CD14-positive monocyte (primary cell): ENCODE measurements around the gene MSLN. TPM values are rescaled to one million over a fixed set of nuclear protein-coding genes. Genes with fewer than 3 reads are reported as not detected.

ENCODE experiments used
- DNase-seq, 3 donors: peaks; one replicate each; pipeline ENCODE4 v3.0.0-alpha.2; 2011 to 2022
- H2AFZ ChIP-seq: 2 replicates; pipeline ENCODE4 v1.6.0; 2012; ENCODE audit warnings: mild to moderate bottlenecking, low read depth, low read length, inconsistent platforms; ENCODE audit not compliant: insufficient read depth, poor library complexity, severe bottlenecking
- H3K27ac ChIP-seq, 2 donors: 1 replicate in 1 of 2; 2 replicates in 1 of 2; pipeline ENCODE4 v1.5.1; 2012 to 2013; ENCODE audit warnings: low read length in 2 of 2, control low read depth in 1 of 2, inconsistent platforms in 1 of 2, low read depth in 1 of 2, mild to moderate bottlenecking in 1 of 2
- H3K27me3 ChIP-seq, 2 donors: one replicate each; pipeline versions ENCODE4 v1.6.0 to v1.6.1; 2011 to 2013; ENCODE audit warnings: low read length in 2 of 2; ENCODE audit not compliant: control insufficient read depth in 2 of 2, insufficient read depth in 2 of 2
- H3K36me3 ChIP-seq, 2 donors: replicated peaks in 1 of 2; 1 replicate in 1 of 2; 2 replicates in 1 of 2; pipeline versions ENCODE4 v1.5.1 to v1.6.1; 2012 to 2013; ENCODE audit warnings: low read length in 2 of 2, control low read depth in 1 of 2, inconsistent platforms in 1 of 2, mild to moderate bottlenecking in 1 of 2; ENCODE audit not compliant: insufficient read depth in 2 of 2, control insufficient read depth in 1 of 2
- H3K4me1 ChIP-seq, 2 donors: 1 replicate in 1 of 2; 2 replicates in 1 of 2; pipeline versions ENCODE4 v1.5.1 to v1.6.1; 2012 to 2013; ENCODE audit warnings: low read length in 2 of 2, control low read depth in 1 of 2, inconsistent platforms in 1 of 2, mild to moderate bottlenecking in 1 of 2, moderate library complexity in 1 of 2; ENCODE audit not compliant: insufficient read depth in 2 of 2, control insufficient read depth in 1 of 2
- H3K4me2 ChIP-seq: replicated peaks from 2 replicates; pipeline ENCODE3; 2012; ENCODE audit warnings: low read length, moderate library complexity, mild to moderate bottlenecking; ENCODE audit not compliant: poor library complexity, severe bottlenecking; ENCODE audit errors: extremely low read depth
- H3K4me3 ChIP-seq, 3 experiments: fragments of 200-600 bp in 1 of 3; sonication (generic) in 1 of 3; replicated peaks in 1 of 3; 1 replicate in 2 of 3; 2 replicates in 1 of 3; pipeline ENCODE4 v1.5.1; 2011 to 2013; ENCODE audit warnings: low read length in 3 of 3, mild to moderate bottlenecking in 3 of 3, control low read depth in 2 of 3, low read depth in 2 of 3, inconsistent platforms in 1 of 3, moderate library complexity in 1 of 3
- H3K79me2 ChIP-seq: 2 replicates; pipeline ENCODE4 v1.6.0; 2012; ENCODE audit warnings: mild to moderate bottlenecking, control low read depth, inconsistent platforms, low read length, moderate library complexity; ENCODE audit not compliant: insufficient read depth
- H3K9ac ChIP-seq: 2 replicates; pipeline ENCODE4 v1.6.0; 2017; ENCODE audit warnings: low read length, mild to moderate bottlenecking; ENCODE audit not compliant: insufficient read depth, poor library complexity, severe bottlenecking
- H3K9me3 ChIP-seq, 2 donors: replicated peaks in 1 of 2; 1 replicate in 1 of 2; 2 replicates in 1 of 2; pipeline versions ENCODE4 v1.5.1 to v1.6.1; 2012 to 2013; ENCODE audit warnings: low read length in 2 of 2, control low read depth in 1 of 2; ENCODE audit not compliant: control insufficient read depth in 1 of 2, insufficient read depth in 1 of 2
- H4K20me1 ChIP-seq: 2 replicates; pipeline ENCODE4 v1.6.0; 2012; ENCODE audit warnings: mild to moderate bottlenecking, low read length, control low read depth, moderate library complexity; ENCODE audit not compliant: insufficient read depth
- H3K27ac Mint-ChIP-seq, 7 donors: one replicate each; pipeline ENCODE4 v1.8.0; 2020; ENCODE audit warnings: mild to moderate bottlenecking in 7 of 7, mixed read lengths in 7 of 7, moderate library complexity in 6 of 7, inconsistent platforms in 2 of 7
- H3K27me3 Mint-ChIP-seq, 3 donors: one replicate each; pipeline ENCODE4 v1.8.0; 2021 to 2022; ENCODE audit warnings: low read depth in 3 of 3, mild to moderate bottlenecking in 3 of 3, mixed read lengths in 3 of 3, moderate library complexity in 3 of 3, inconsistent platforms in 1 of 3
- H3K36me3 Mint-ChIP-seq, 2 donors: one replicate each; pipeline ENCODE4 v1.8.0; 2020; ENCODE audit warnings: mixed read lengths in 2 of 2, inconsistent platforms in 1 of 2, mild to moderate bottlenecking in 1 of 2
- H3K4me1 Mint-ChIP-seq: one replicate; pipeline ENCODE4 v1.8.0; 2020; ENCODE audit warnings: mild to moderate bottlenecking, mixed read lengths
- H3K4me3 Mint-ChIP-seq, 2 donors: one replicate each; pipeline ENCODE4 v1.8.0; 2020; ENCODE audit warnings: mild to moderate bottlenecking in 2 of 2, mixed read lengths in 2 of 2, moderate library complexity in 1 of 2
- H3K9me3 Mint-ChIP-seq, 7 donors: one replicate each; pipeline ENCODE4 v1.8.0; 2020 to 2022; ENCODE audit warnings: mixed read lengths in 7 of 7, mild to moderate bottlenecking in 6 of 7, moderate library complexity in 6 of 7, inconsistent platforms in 2 of 7
- CTCF ChIP-seq: fragments of 200-600 bp; IDR thresholded peaks from one replicate; pipeline ENCODE4 v1.8.0; 2022; ENCODE audit warnings: antibody characterized with exemption, mild to moderate bottlenecking
- WGBS: methylation state at CpG from one replicate; pipeline ENCODE4 v1.1.5; 2013; ENCODE audit warnings: missing lambda C conversion rate; ENCODE audit not compliant: insufficient coverage; 5-methylcytosine and 5-hydroxymethylcytosine counted together
- intact Hi-C, 2 donors: fragments of 100-400 bp; cut with micrococcal nuclease; formaldehyde crosslinking; loops; one replicate each; pipeline versions ENCODE4 v1.15.0 to v1.15.1; 2023
- polyA plus RNA-seq, 3 donors: library from polyadenylated mRNA; depleted of rRNA in 1 of 3; unstranded in 2 of 3; stranded (reverse) in 1 of 3; fragments of 300-500 nt in 2 of 3; fragments of >200 nt in 1 of 3; fragmentation: Illumina TruSeq in 2 of 3; gene quantifications; 1 replicate in 2 of 3; 2 replicates in 1 of 3; pipeline ENCODE4 v1.2.3, GENCODE V29; 2012 to 2021

Gene MSLN
- polyA plus RNA-seq, 3 donors = 0.07 to 0.29 TPM; not detected in 1

- DNase-seq = peak in 1 of 3 donors; percentile 12
- Histone ChIP-seq H3K27me3 (no peaks in the 10 kb centered on the region), H3K4me3 (peak overlapping the region; percentile 90 to 92 (median 92)), H4K20me1 (peaks cover 38% of the 10 kb centered on the region), H3K9me3 (no peaks in the 10 kb centered on the region), H3K4me2 (peak overlapping the region; percentile 91), H3K9ac (peak overlapping the region; percentile 88), H3K36me3 (peaks cover 7 to 13% of the 10 kb centered on the region in 2 donors), H3K4me1 (peaks cover 20 to 32% of the 10 kb centered on the region in 2 donors), H2AFZ (peak overlapping the region; percentile 78), H3K79me2 (peaks cover 24% of the 10 kb centered on the region), H3K27ac (peak overlapping the region in 1 of 2 donors; percentile 76)
- 46% methylated on average over 43 of the region's 47 CpGs for WGBS
- Mint-ChIP-seq H3K27ac (peak overlapping the region; percentile 24 to 90 (median 57)), H3K4me3 (peak overlapping the region; percentile 81 to 90), H3K9me3 (peaks cover 0 to 3% (median 0%) of the 10 kb centered on the region in 7 donors), H3K36me3 (peaks cover 19 to 25% of the 10 kb centered on the region in 2 donors), H3K4me1 (peaks cover 15% of the 10 kb centered on the region), H3K27me3 (no peaks in the 10 kb centered on the region)
- no peak for TF ChIP-seq CTCF
- intact Hi-C loops = no loop called here
Observed at GRCh38 chr16:787321-787966, 26.9 kb downstream of the MSLN start.

- H3K27ac ChIP-seq = peak within 1 kb of the TSS in 1 of 2 donors; percentile 76
- H3K4me1 ChIP-seq = peaks cover 20 to 32% of the 10 kb centered on the region in 2 donors
- DNase-seq = peak in 1 of 3 donors; percentile 14
- WGBS = under 1% methylated on average over 36 of the region's 45 CpGs
- H3K79me2 ChIP-seq = peaks cover 24% of the 10 kb centered on the region
- peaks cover 38% of the 10 kb centered on the region for H4K20me1 ChIP-seq
- Mint-ChIP-seq H3K9me3 (peaks cover 0 to 3% (median 0%) of the 10 kb centered on the region in 7 donors), H3K4me1 (peaks cover 15% of the 10 kb centered on the region), H3K27me3 (no peaks in the 10 kb centered on the region), H3K36me3 (peaks cover 19 to 25% of the 10 kb centered on the region in 2 donors), H3K4me3 (peak within 1 kb of the TSS; percentile 81 to 90), H3K27ac (peak within 1 kb of the TSS; percentile 24 to 90 (median 57))
- H2AFZ ChIP-seq = peak within 1 kb of the TSS; percentile 89
- peak within 1 kb of the TSS; percentile 88 for H3K9ac ChIP-seq
- peaks cover 7 to 13% of the 10 kb centered on the region in 2 donors for H3K36me3 ChIP-seq
- intact Hi-C loops = loop anchor here in 1 of 2 donors (2.0 kb wide), 1 partner anchor 19 kb away; no protein-coding TSS in a partner anchor
- no peak for TF ChIP-seq CTCF
- no peaks in the 10 kb centered on the region for H3K9me3 ChIP-seq
- H3K4me3 ChIP-seq = peak within 1 kb of the TSS; percentile 90 to 92 (median 92)
- H3K27me3 ChIP-seq = no peaks in the 10 kb centered on the region
- H3K4me2 ChIP-seq = peak within 1 kb of the TSS; percentile 91
Observed at GRCh38 chr16:787978-788398, 27.5 kb downstream of the MSLN start, which contains the start of gene RPUSD1. TSS of gene RPUSD1 (minus strand) at chr16:788381. CDS start at chr16:787737, 644 bp downstream.
